Measurements from ENCODE around the gene FRMD4B. TPM values are rescaled to one million over a fixed set of nuclear protein-coding genes. Genes with fewer than 3 reads are reported as not detected.
"Not testable (repeated sequence)": the region's sequence is repeated elsewhere in the genome, so short reads cannot be mapped to it uniquely, and the experiment has no call there.

The FRMD4B gene
- total RNA-seq, 1 experiment from 2014 or later: 17.4 TPM

DNA sequence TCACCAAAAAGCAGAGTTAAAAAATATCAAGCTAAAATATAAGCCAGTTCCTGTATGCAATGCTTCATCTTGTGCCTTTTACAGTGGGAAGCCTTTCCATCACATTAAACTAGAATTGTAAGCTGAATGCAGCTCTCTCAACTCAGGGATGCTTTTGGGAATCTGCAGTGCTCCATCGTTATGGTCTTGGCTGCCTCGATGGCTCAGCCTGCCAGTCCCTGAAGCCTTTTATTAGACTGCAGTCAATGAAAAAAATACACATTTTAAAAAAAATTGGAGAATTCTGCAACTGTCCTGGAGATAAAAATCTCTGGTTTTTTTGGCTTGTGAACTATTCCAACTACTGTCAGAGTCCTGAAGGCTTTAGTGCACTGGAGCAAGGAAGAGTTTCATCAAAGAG lies 53.0 kb downstream of the FRMD4B start:
- DNase-seq (ENCODE audit: low read depth): no peak
- in situ Hi-C loops (cut with HindIII; ENCODE audit: low pct_unique_long_range_greater_than_20kb, low sequenced_read_pairs): no loop called here

- in situ Hi-C loops (cut with HindIII; ENCODE audit: low pct_unique_long_range_greater_than_20kb, low sequenced_read_pairs): no loop called here
- no peak for DNase-seq (ENCODE audit: low read depth)
These were observed 54.9 kb downstream of the FRMD4B start for GRCh38 chr3:69330891-69331400.

DNA sequence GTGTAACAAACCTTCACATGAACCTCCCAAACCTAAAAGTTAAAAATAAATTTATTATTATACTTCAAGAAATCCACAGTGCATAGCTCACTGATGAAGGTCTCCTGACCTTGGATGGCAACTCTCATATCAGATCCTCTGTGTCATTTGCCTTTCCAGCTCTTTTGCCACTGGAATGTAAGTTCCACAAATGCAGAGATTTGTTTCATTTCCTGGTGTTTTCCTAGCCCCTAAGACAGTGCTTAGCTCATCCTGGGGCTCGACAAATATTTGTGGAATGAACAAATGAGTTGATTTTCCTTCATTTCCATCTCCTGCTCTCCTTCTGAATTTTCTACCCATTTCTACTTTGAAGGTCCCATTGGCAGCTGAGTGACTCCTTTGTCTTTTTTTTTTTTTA lies 56.0 kb downstream of the FRMD4B start:
- in situ Hi-C loops (cut with HindIII; ENCODE audit: low pct_unique_long_range_greater_than_20kb, low sequenced_read_pairs): no loop called here
- DNase-seq (ENCODE audit: low read depth): no peak

DNA sequence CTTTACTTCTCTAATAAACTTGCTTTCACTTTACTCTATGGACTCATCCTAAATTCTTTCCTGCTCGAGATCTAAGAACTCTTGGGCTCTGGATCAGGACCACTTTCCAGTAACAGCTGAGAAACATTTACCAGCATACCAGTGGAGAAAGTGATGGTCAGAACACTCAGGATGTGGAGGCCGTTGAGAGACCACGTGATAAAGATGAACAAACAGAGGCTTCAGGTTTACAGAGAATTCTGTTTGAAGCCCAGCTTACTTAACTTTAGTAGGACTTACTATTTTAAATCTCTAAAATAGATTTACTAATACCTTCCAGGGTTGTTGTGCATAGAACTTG lies 57.0 kb downstream of the FRMD4B start:
- in situ Hi-C loops (cut with HindIII; ENCODE audit: low pct_unique_long_range_greater_than_20kb, low sequenced_read_pairs): no loop called here
- no peak for DNase-seq (ENCODE audit: low read depth)

DNA sequence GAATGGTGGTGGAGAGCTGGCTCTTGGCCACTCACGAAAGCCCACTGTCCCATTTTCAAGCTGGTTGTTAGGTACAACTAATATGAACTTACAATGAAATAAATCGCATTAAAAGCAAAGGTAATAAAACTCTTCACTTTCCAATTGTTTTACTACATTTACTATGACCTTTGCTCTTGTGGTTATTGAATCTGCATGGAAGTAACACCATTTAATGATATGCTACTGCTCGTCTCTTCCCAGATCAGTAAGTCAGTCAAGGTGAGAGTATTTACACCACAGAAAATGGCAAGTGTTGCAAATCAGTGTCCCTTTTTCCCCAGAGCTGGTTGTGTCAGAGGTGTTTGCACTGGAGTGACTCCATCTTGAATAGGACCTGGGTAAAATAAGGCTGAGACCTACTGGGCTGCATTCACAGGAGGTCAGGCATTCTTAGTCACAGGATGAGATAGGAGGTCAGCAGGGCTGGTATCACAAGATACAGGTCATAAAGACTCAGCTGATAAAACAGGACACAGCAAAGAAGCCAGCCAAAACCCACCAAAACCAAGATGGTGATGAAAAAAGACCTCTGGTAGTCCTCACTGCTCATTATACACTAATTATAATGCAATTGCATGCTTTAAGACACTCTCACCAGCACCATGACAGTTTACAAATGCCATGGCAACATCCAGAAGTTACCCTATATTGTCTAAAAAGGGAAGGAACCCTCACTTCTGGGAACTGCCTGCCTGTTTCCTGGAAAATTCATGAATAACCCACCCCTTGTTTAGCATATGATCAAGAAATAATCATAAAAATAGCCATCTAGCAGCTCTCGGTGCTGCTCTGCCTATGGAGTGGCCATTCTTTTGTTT lies 57.6 kb downstream of the FRMD4B start:
- DNase-seq (ENCODE audit: low read depth): no peak
- in situ Hi-C loops (cut with HindIII; ENCODE audit: low pct_unique_long_range_greater_than_20kb, low sequenced_read_pairs): no loop called here

DNA sequence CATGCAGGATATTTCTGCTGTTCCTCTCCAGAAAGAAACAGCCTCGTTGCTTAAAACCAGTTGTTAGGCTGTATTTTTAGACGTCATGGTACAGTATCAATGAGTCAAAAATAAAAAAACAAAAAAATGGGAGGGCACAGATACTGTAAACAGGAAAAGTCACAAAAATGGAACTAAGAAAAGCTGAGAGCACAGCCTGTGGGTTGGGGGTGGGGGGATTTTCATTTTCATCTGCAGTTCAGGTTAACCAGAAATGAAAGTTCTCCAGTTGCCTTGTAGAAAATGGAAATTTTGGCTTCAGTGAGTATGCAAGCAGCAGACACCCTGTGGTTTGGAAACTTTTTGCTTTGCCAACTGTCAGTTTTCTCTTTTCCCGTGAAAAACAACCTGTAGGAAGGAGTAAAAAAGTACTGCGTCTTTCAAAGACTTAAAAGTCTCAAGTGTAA lies 59.0 kb downstream of the FRMD4B start:
- in situ Hi-C loops (cut with HindIII; ENCODE audit: low pct_unique_long_range_greater_than_20kb, low sequenced_read_pairs): no loop called here
- DNase-seq (ENCODE audit: low read depth): no peak

GRCh38 chr3:69325151-69325550 lies 60.7 kb downstream of the FRMD4B start:
- in situ Hi-C loops (cut with HindIII; ENCODE audit: low pct_unique_long_range_greater_than_20kb, low sequenced_read_pairs): no loop called here
- no peak for DNase-seq (ENCODE audit: low read depth)

- DNase-seq (ENCODE audit: low read depth): no peak
- in situ Hi-C loops (cut with HindIII; ENCODE audit: low pct_unique_long_range_greater_than_20kb, low sequenced_read_pairs): no loop called here
These were observed 61.4 kb downstream of the FRMD4B start for GRCh38 chr3:69324362-69325025.

- no peak for DNase-seq (ENCODE audit: low read depth)
- in situ Hi-C loops (cut with HindIII; ENCODE audit: low pct_unique_long_range_greater_than_20kb, low sequenced_read_pairs): no loop called here
These were observed 61.9 kb downstream of the FRMD4B start for GRCh38 chr3:69323941-69324340.

- DNase-seq (ENCODE audit: low read depth); in situ Hi-C loops (cut with HindIII; ENCODE audit: low pct_unique_long_range_greater_than_20kb, low sequenced_read_pairs): not testable (repeated sequence)
These were observed 63.4 kb downstream of the FRMD4B start for GRCh38 chr3:69322512-69322911.

DNA sequence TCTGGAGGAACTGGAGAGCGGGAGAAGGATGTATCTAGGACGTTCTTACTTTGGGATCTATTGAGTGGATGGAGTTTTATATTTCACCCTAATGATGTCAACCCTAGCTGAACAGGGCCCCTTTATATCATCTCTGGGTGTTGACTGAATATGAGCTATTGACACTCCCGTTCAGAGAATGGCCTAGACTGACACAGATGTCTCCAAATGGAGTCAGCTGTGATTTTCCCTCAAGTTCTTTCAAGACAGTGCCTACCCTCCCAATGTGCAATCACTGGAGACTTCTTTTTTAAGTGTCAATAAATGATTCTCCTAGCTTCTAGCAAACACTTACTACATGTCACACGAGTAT lies 63.8 kb downstream of the FRMD4B start:
- DNase-seq (ENCODE audit: low read depth): no peak
- in situ Hi-C loops (cut with HindIII; ENCODE audit: low pct_unique_long_range_greater_than_20kb, low sequenced_read_pairs): no loop called here

- in situ Hi-C loops (cut with HindIII; ENCODE audit: low pct_unique_long_range_greater_than_20kb, low sequenced_read_pairs): no loop called here
- no peak for DNase-seq (ENCODE audit: low read depth)
These were observed 64.4 kb downstream of the FRMD4B start for GRCh38 chr3:69321301-69322157.

DNA sequence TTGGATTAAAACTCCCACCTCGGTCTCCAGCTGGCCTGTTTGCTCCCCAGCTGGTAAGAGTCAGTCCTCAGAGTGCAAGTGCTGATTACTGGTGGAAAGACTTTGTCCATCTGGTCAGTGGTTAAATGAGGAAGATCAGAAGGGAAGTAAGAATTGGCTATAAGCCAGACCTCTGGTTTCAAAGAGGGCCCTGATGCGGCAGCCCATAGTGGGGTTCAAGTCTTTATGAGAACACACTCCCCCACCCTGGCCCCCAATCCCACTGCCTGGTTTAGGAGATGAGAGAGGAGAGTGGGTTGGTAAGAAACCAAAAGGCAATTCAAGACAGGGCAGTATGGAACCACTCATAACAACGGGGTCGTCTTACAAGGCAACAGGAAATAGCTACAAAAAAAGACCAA lies 65.0 kb downstream of the FRMD4B start:
- in situ Hi-C loops (cut with HindIII; ENCODE audit: low pct_unique_long_range_greater_than_20kb, low sequenced_read_pairs): no loop called here
- DNase-seq (ENCODE audit: low read depth): no peak

DNA sequence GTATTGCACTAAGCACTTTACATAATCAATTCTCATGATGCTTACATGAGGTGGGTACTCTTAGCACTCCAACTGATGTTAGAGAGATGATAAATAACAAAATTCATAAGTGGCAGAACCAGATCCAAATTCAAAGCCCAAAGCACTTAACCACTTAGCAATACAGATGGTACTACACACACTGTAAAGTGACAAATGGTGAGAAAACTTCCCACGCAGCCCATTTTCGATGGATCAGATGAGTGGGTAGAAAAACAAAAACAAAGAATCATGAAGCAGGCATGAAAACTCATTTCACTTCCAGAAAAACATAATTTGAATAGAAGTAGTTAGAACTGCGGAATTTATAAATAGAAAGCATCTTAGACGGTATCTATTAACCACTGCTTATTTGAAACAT lies 66.2 kb downstream of the FRMD4B start:
- in situ Hi-C loops (cut with HindIII; ENCODE audit: low pct_unique_long_range_greater_than_20kb, low sequenced_read_pairs): loop anchor here (10.0 kb wide), 1 partner anchor 85 kb away; no protein-coding TSS in a partner anchor
- no peak for DNase-seq (ENCODE audit: low read depth)

- in situ Hi-C loops (cut with HindIII; ENCODE audit: low pct_unique_long_range_greater_than_20kb, low sequenced_read_pairs): loop anchor here (10.0 kb wide), 1 partner anchor 86 kb away; no protein-coding TSS in a partner anchor
- no peak for DNase-seq (ENCODE audit: low read depth)
These were observed 67.5 kb downstream of the FRMD4B start for GRCh38 chr3:69318410-69318809.

DNA sequence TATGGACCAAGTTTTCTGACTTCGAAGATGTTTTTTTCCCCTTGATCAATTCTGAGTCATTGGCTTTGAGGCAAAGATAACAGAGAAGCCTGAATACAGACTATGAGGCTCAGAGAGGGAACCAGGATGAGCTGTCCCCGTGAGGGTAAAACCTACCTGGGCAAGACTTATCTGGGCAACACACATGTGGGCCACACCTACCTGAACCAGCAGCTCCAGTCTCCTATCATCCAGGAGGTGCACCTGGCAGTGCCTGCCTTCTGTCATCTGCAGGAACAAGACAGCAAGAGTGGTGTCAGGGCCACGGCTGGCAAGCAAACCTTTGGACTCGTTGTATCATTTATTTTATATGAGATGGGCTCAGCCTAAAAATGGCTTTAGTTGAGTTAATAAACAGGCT lies 72.6 kb downstream of the FRMD4B start:
- in situ Hi-C loops (cut with HindIII; ENCODE audit: low pct_unique_long_range_greater_than_20kb, low sequenced_read_pairs): loop anchor here (10.0 kb wide), 1 partner anchor 92 kb away; no protein-coding TSS in a partner anchor
- DNase-seq (ENCODE audit: low read depth): no peak

DNA sequence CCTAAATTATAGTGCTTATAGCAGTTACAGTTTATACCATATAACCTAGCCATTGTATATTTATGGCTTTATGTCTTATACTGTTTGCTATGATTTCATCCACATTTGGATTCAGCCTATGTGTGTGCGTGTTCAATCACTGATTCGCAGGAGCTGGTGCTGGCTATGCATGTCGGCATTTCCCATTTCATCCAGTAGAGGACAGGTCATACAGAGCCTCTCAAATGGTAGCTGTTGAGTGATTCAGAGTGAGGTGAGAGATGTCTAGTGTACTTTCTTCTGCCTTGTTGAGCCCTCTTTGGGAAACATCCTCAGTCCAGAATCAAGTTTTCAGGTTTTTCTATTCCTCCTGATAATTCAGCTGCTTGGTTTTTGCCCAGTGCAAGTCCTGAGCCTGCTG lies 76.1 kb downstream of the FRMD4B start:
- DNase-seq (ENCODE audit: low read depth): no peak
- in situ Hi-C loops (cut with HindIII; ENCODE audit: low pct_unique_long_range_greater_than_20kb, low sequenced_read_pairs): loop anchor here (10.0 kb wide), 1 partner anchor 95 kb away; no protein-coding TSS in a partner anchor
